Sigmoid colon (tissue), 7 donors: ENCODE data around the gene PRUNE2. TPM values are rescaled to one million over a fixed set of nuclear protein-coding genes. Genes with fewer than 3 reads are reported as not detected.

Source experiments
- DNase-seq: peaks from one replicate; pipeline ENCODE4 v3.0.0-alpha.2; 2019
- H3K27ac ChIP-seq, 4 donors: fragments of 200-600 bp; sonication (generic); one replicate each; pipeline ENCODE4 v1.5.1; 2016 to 2019; ENCODE audit warnings: mild to moderate bottlenecking in 1 of 4
- H3K27me3 ChIP-seq, 3 donors: fragments of 200-600 bp; sonication (generic); one replicate each; pipeline ENCODE4 v1.5.1; 2019; ENCODE audit warnings: mild to moderate bottlenecking in 1 of 3
- H3K36me3 ChIP-seq, 4 donors: fragments of 200-600 bp; sonication (generic); one replicate each; pipeline ENCODE4 v1.5.1; 2016 to 2019
- H3K4me1 ChIP-seq, 4 donors: fragments of 200-600 bp; sonication (generic); one replicate each; pipeline ENCODE4 v1.5.1; 2017 to 2019
- H3K4me3 ChIP-seq, 4 donors: fragments of 200-600 bp; sonication (generic); one replicate each; pipeline ENCODE4 v1.5.1; 2017 to 2019; ENCODE audit warnings: mild to moderate bottlenecking in 2 of 4, moderate library complexity in 1 of 4
- H3K9me3 ChIP-seq, 4 donors: fragments of 200-600 bp in 3 of 4; sonication (generic) in 3 of 4; one replicate each; pipeline versions ENCODE4 v1.5.1 to v1.6.1; 2013 to 2019
- CTCF ChIP-seq, 4 experiments: fragments of 450-650 bp in 3 of 4; fragments of 200-600 bp in 1 of 4; IDR thresholded peaks; one replicate each; pipeline ENCODE4 v1.5.1; 2016 to 2019; ENCODE audit warnings: antibody characterized with exemption in 4 of 4, mild to moderate bottlenecking in 3 of 4, moderate library complexity in 2 of 4
- EP300 ChIP-seq, 4 donors: sonication (generic); formaldehyde crosslinking; IDR thresholded peaks; one replicate each; pipeline ENCODE4 v1.6.1; 2017; ENCODE audit warnings: antibody characterized with exemption in 4 of 4
- POLR2A ChIP-seq, 2 donors: fragments of 450-650 bp; IDR thresholded peaks; one replicate each; pipeline ENCODE4 v1.6.1; 2016; ENCODE audit warnings: antibody characterized with exemption in 2 of 2, mild to moderate bottlenecking in 2 of 2, moderate library complexity in 2 of 2
- POLR2AphosphoS5 ChIP-seq, 4 donors: sonication (generic); formaldehyde crosslinking; IDR thresholded peaks; one replicate each; pipeline ENCODE4 v1.6.1; 2017; ENCODE audit warnings: antibody characterized with exemption in 4 of 4
- WGBS, 2 donors: extraction: QIAGEN DNeasy Blood & Tissue Kit; methylation state at CpG; one replicate each; pipeline ENCODE4 v1.1.7; 2013; 5-methylcytosine and 5-hydroxymethylcytosine counted together
- intact Hi-C: fragments of 100-400 bp; cut with DNase I; formaldehyde crosslinking; loops from one replicate; pipeline ENCODE4 v1.15.1; 2023
- polyA plus RNA-seq, 3 donors: library from polyadenylated mRNA; stranded (reverse); fragments of 200-250 nt; gene quantifications; one replicate each; pipeline ENCODE4 v1.2.3, GENCODE V29; 2013
- total RNA-seq, 4 donors: library from RNA; depleted of rRNA; stranded (reverse); fragments of >200 nt; gene quantifications; one replicate each; pipeline ENCODE4 v1.1.0, GENCODE V29; 2016
- donor health status: healthy with polysubstance abuse.
- donor health status: Bipolar disorder and iron deficiency.
- donor health status: healthy.

PRUNE2 gene
- total and polyA plus RNA-seq, 7 donors: 7.4 to 536 (median 440) TPM

- DNase-seq: no peak
- intact Hi-C loops: no loop called here
- Histone ChIP-seq H3K9me3 (no peaks in the 10 kb centered on the region), H3K4me1 (peaks cover 0 to 21% (median 14%) of the 10 kb centered on the region in 4 donors), H3K27me3 (no peaks in the 10 kb centered on the region), H3K4me3 (no peak overlapping the region), H3K36me3 (no peaks in the 10 kb centered on the region), H3K27ac (no peak overlapping the region)
- 84 to 88% methylated on average over 5 of the region's 5 CpGs for WGBS, 2 donors
- TF ChIP-seq EP300 (IDR thresholded peaks at IDR 0.05): no peak
These were observed 109.6 kb downstream of the PRUNE2 start for GRCh38 chr9:76796296-76796695.

- no peak overlapping the region for H3K4me3 ChIP-seq
- H3K27ac ChIP-seq: no peak overlapping the region
- TF ChIP-seq EP300 (IDR thresholded peaks at IDR 0.05): no peak
- no peak for TF ChIP-seq POLR2A (IDR thresholded peaks at IDR 0.05)
- no peak for TF ChIP-seq CTCF (IDR thresholded peaks at IDR 0.05)
- no peak for TF ChIP-seq POLR2AphosphoS5 (IDR thresholded peaks at IDR 0.05)
- no peaks in the 10 kb centered on the region for H3K9me3 ChIP-seq
- WGBS, 2 donors: 78 to 89% methylated on average over 15 of the region's 15 CpGs
- intact Hi-C loops: no loop called here
- H3K36me3 ChIP-seq: no peaks in the 10 kb centered on the region
- peaks cover 0 to 21% (median 11%) of the 10 kb centered on the region in 4 donors for H3K4me1 ChIP-seq
- H3K27me3 ChIP-seq: no peaks in the 10 kb centered on the region
- DNase-seq: no peak
These were observed 112.0 kb downstream of the PRUNE2 start for GRCh38 chr9:76793784-76794431.

- Histone ChIP-seq H3K27ac (no peak overlapping the region), H3K36me3 (peaks cover 0 to 8% (median 0%) of the 10 kb centered on the region in 4 donors), H3K4me1 (peaks cover 0 to 19% (median 0%) of the 10 kb centered on the region in 4 donors), H3K4me3 (no peak overlapping the region), H3K9me3 (no peaks in the 10 kb centered on the region), H3K27me3 (no peaks in the 10 kb centered on the region)
- intact Hi-C loops: no loop called here
- WGBS, 2 donors: 39 to 70% methylated on average over 1 of the region's 1 CpG
- DNase-seq: no peak
- TF ChIP-seq POLR2A (IDR thresholded peaks at IDR 0.05) (no peak), POLR2AphosphoS5 (IDR thresholded peaks at IDR 0.05) (no peak), CTCF (IDR thresholded peaks at IDR 0.05) (no peak), EP300 (IDR thresholded peaks at IDR 0.05) (no peak)
These were observed 116.1 kb downstream of the PRUNE2 start for GRCh38 chr9:76789840-76790239.

- 85 to 91% methylated on average over 11 of the region's 11 CpGs for WGBS, 2 donors
- H3K4me3 ChIP-seq: no peak overlapping the region
- H3K36me3 ChIP-seq: peaks cover 0 to 19% (median 5%) of the 10 kb centered on the region in 4 donors
- H3K27me3 ChIP-seq: no peaks in the 10 kb centered on the region
- intact Hi-C loops: no loop called here
- no peak overlapping the region for H3K27ac ChIP-seq
- peaks cover 0 to 20% (median 0%) of the 10 kb centered on the region in 4 donors for H3K4me1 ChIP-seq
- no peak for DNase-seq
- no peaks in the 10 kb centered on the region for H3K9me3 ChIP-seq
- TF ChIP-seq EP300 (IDR thresholded peaks at IDR 0.05): no peak
- no peak for TF ChIP-seq POLR2AphosphoS5 (IDR thresholded peaks at IDR 0.05)
- TF ChIP-seq CTCF (IDR thresholded peaks at IDR 0.05): no peak
- no peak for TF ChIP-seq POLR2A (IDR thresholded peaks at IDR 0.05)
These were observed 118.2 kb downstream of the PRUNE2 start for GRCh38 chr9:76787677-76788076.

- Histone ChIP-seq H3K36me3 (peaks cover 0 to 26% (median 5%) of the 10 kb centered on the region in 4 donors), H3K9me3 (no peaks in the 10 kb centered on the region), H3K27me3 (no peaks in the 10 kb centered on the region), H3K4me1 (peaks cover 0 to 20% (median 0%) of the 10 kb centered on the region in 4 donors), H3K4me3 (no peak overlapping the region), H3K27ac (no peak overlapping the region)
- WGBS, 2 donors: 96 to 98% methylated on average over 1 of the region's 1 CpG
- intact Hi-C loops: no loop called here
- TF ChIP-seq POLR2A (IDR thresholded peaks at IDR 0.05) (no peak), CTCF (IDR thresholded peaks at IDR 0.05) (no peak), POLR2AphosphoS5 (IDR thresholded peaks at IDR 0.05) (no peak), EP300 (IDR thresholded peaks at IDR 0.05) (no peak)
- no peak for DNase-seq
These were observed 120.4 kb downstream of the PRUNE2 start for GRCh38 chr9:76785501-76785900.
